Keratinocyte (primary cell): Measurements from ENCODE around the gene HOXA6.

ENCODE experiments used
- EZH2 ChIP-seq: IDR thresholded peaks from one replicate; pipeline ENCODE4 v1.6.1; 2012; ENCODE audit warnings: inconsistent platforms, mild to moderate bottlenecking, low read length, moderate library complexity
- TF ChIP-seq, protein P1 (sequence below), 3 experiments: IDR thresholded peaks in 1 of 3; conservative IDR thresholded peaks in 1 of 3; optimal IDR thresholded peaks in 1 of 3; 2 replicates in 2 of 3; 3 replicates in 1 of 3; pipeline versions ENCODE3 to v1.5.1; 2011; ENCODE audit warnings: low read length in 3 of 3, mild to moderate bottlenecking in 3 of 3, moderate library complexity in 2 of 3, control low read depth in 1 of 3, inconsistent platforms in 1 of 3; ENCODE audit not compliant: insufficient read depth in 2 of 3; ENCODE audit errors: extremely low read depth in 1 of 3

DNA sequence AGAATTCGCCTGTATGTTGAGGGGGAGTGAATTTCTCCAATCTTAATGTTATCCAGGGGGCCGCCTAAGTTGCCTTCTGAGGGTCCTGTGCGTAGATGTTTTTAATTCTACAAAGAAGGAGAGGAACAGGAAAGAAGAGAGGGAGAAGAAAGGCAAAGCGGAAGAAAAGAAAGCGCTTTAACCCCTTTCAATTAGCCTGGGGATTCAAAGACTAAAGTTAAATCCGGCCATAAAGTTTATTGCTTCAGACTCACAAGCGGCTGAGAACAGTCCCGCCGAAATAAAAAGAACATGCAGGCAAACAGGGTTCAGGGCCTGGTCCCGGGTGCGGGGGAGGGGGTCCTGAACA is 8.6 kb downstream of the HOXA6 start:
- TF ChIP-seq, protein P1, sequence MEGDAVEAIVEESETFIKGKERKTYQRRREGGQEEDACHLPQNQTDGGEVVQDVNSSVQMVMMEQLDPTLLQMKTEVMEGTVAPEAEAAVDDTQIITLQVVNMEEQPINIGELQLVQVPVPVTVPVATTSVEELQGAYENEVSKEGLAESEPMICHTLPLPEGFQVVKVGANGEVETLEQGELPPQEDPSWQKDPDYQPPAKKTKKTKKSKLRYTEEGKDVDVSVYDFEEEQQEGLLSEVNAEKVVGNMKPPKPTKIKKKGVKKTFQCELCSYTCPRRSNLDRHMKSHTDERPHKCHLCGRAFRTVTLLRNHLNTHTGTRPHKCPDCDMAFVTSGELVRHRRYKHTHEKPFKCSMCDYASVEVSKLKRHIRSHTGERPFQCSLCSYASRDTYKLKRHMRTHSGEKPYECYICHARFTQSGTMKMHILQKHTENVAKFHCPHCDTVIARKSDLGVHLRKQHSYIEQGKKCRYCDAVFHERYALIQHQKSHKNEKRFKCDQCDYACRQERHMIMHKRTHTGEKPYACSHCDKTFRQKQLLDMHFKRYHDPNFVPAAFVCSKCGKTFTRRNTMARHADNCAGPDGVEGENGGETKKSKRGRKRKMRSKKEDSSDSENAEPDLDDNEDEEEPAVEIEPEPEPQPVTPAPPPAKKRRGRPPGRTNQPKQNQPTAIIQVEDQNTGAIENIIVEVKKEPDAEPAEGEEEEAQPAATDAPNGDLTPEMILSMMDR (optimal IDR thresholded peaks at IDR 0.05 in 1 of 3, IDR thresholded peaks at IDR 0.05 in 1 of 3, conservative IDR thresholded peaks at IDR 0.05 in 1 of 3; ENCODE audit: extremely low read depth in 1 of 3, insufficient read depth in 2 of 3, low read length in 3 of 3), result no peak
- TF ChIP-seq EZH2, result no peak
